ENCODE measurements around the gene CNNM2. TPM values are rescaled to one million over a fixed set of nuclear protein-coding genes. Genes with fewer than 3 reads are reported as not detected.

The CNNM2 gene
- total RNA-seq, 1 donor from 2014 or later = 6.3 TPM

GRCh38 chr10:103077491-103078308, 159.6 kb downstream of the CNNM2 start:
- no peak for DNase-seq

- DNase-seq = no peak
Observed at GRCh38 chr10:103078309-103078615, 160.2 kb downstream of the CNNM2 start.

GRCh38 chr10:103078676-103079075, 160.6 kb downstream of the CNNM2 start:
- DNase-seq = no peak

GRCh38 chr10:103079100-103079499, 161.0 kb downstream of the CNNM2 start:
- DNase-seq = no peak

GRCh38 chr10:103079946-103080345, 161.9 kb downstream of the CNNM2 start:
- no peak for DNase-seq

- DNase-seq = no peak
Observed at GRCh38 chr10:103080891-103081581, 162.9 kb downstream of the CNNM2 start.

- DNase-seq = no peak
Observed at GRCh38 chr10:103082683-103083082, 164.6 kb downstream of the CNNM2 start.

GRCh38 chr10:103083266-103083976, 165.3 kb downstream of the CNNM2 start:
- no peak for DNase-seq

GRCh38 chr10:103083977-103084320, 165.9 kb downstream of the CNNM2 start:
- no peak for DNase-seq

- DNase-seq = no peak
Observed at GRCh38 chr10:103086261-103086660, 168.2 kb downstream of the CNNM2 start.

- no peak for DNase-seq
Observed at GRCh38 chr10:103086799-103087198, 168.7 kb downstream of the CNNM2 start.

- DNase-seq = no peak
Observed at GRCh38 chr10:103089493-103089892, 171.4 kb downstream of the CNNM2 start.

- DNase-seq = no peak
Observed at GRCh38 chr10:103090911-103091310, 172.8 kb downstream of the CNNM2 start.

- no peak for DNase-seq
Observed at GRCh38 chr10:103095005-103095404, 176.9 kb downstream of the CNNM2 start.

- no peak for DNase-seq
Observed at GRCh38 chr10:103096130-103096529, 178.0 kb downstream of the CNNM2 start.

- DNase-seq = no peak
Observed at GRCh38 chr10:103098240-103098639, 180.1 kb downstream of the CNNM2 start.

- no peak for DNase-seq
Observed at GRCh38 chr10:103100620-103101019, 182.5 kb downstream of the CNNM2 start.

GRCh38 chr10:103102195-103102594, 184.1 kb downstream of the CNNM2 start:
- DNase-seq = no peak

- no peak for DNase-seq
Observed at GRCh38 chr10:103103989-103104388, 185.9 kb downstream of the CNNM2 start.

- DNase-seq = peak; percentile 14
Observed at GRCh38 chr10:103104721-103105120, 186.6 kb downstream of the CNNM2 start.

GRCh38 chr10:103105462-103105861, 187.4 kb downstream of the CNNM2 start:
- no peak for DNase-seq

GRCh38 chr10:103106539-103106938, 188.4 kb downstream of the CNNM2 start:
- DNase-seq = no peak

- DNase-seq = no peak
Observed at GRCh38 chr10:103109821-103110220, 191.7 kb downstream of the CNNM2 start.

GRCh38 chr10:103110407-103110806, 192.3 kb downstream of the CNNM2 start:
- DNase-seq = no peak
